KMS-11 (cell line): Measurements from ENCODE around the gene KIF3B.
"Not testable (repeated sequence)": the region's sequence is repeated elsewhere in the genome, so short reads cannot be mapped to it uniquely, and the experiment has no call there.

Experiments used
- H2AFZ ChIP-seq: fragments of 200-600 bp; sonication (generic); 2 replicates; pipeline ENCODE4 v1.6.1; 2016; ENCODE audit warnings: antibody characterized with exemption, mixed run types, low read depth
- H3K27ac ChIP-seq: fragments of 200-600 bp; sonication (generic); 2 replicates; pipeline ENCODE4 v1.6.1; 2016; ENCODE audit warnings: mild to moderate bottlenecking, mixed run types
- H3K27me3 ChIP-seq: fragments of 200-600 bp; sonication (generic); 2 replicates; pipeline ENCODE4 v1.6.1; 2017; ENCODE audit warnings: mild to moderate bottlenecking, low read depth, mixed run types, moderate library complexity; ENCODE audit not compliant: insufficient read depth
- H3K36me3 ChIP-seq: fragments of 200-600 bp; sonication (generic); 2 replicates; pipeline ENCODE4 v1.6.1; 2017; ENCODE audit warnings: mild to moderate bottlenecking, mixed run types; ENCODE audit not compliant: insufficient read depth
- H3K4me1 ChIP-seq: fragments of 200-600 bp; sonication (generic); 2 replicates; pipeline ENCODE4 v1.6.1; 2016; ENCODE audit warnings: mild to moderate bottlenecking, low read depth, mixed run types; ENCODE audit not compliant: poor library complexity, severe bottlenecking
- H3K4me2 ChIP-seq: fragments of 200-600 bp; sonication (generic); 2 replicates; pipeline ENCODE4 v1.7.0; 2016; ENCODE audit warnings: mild to moderate bottlenecking, mixed run types
- H3K4me3 ChIP-seq: fragments of 200-600 bp; sonication (generic); IDR thresholded peaks from 2 replicates; pipeline ENCODE4 v1.6.1; 2017; ENCODE audit warnings: low read depth, low read length, mixed read lengths; ENCODE audit not compliant: insufficient read depth
- H3K79me2 ChIP-seq: fragments of 200-600 bp; sonication (generic); 2 replicates; pipeline ENCODE4 v1.6.1; 2016; ENCODE audit warnings: low read depth, mixed run types; ENCODE audit not compliant: insufficient read depth
- H3K9ac ChIP-seq: fragments of 200-600 bp; sonication (generic); 2 replicates; pipeline ENCODE4 v1.6.1; 2016; ENCODE audit warnings: mild to moderate bottlenecking, mixed run types
- H4K20me1 ChIP-seq: fragments of 200-600 bp; sonication (generic); 2 replicates; pipeline ENCODE4 v1.6.1; 2016; ENCODE audit warnings: mild to moderate bottlenecking, mixed run types; ENCODE audit not compliant: insufficient read depth
- CTCF ChIP-seq: fragments of 200-600 bp; sonication (generic); conservative IDR thresholded peaks from 2 replicates; pipeline ENCODE4 v1.6.1; 2017; ENCODE audit warnings: low read depth, mild to moderate bottlenecking, antibody characterized with exemption, low read length, moderate library complexity, mixed read lengths

The KIF3B gene

GRCh38 chr20:32244150-32244823, 33.2 kb upstream of the KIF3B start:
- Histone ChIP-seq H3K4me3 (no peak overlapping the region), H3K79me2 (no peaks in the 10 kb centered on the region), H3K36me3 (no peaks in the 10 kb centered on the region), H3K4me2 (no peak overlapping the region), H3K4me1 (no peaks in the 10 kb centered on the region), H3K9ac (no peak overlapping the region), H3K27me3 (no peaks in the 10 kb centered on the region), H2AFZ (no peak overlapping the region), H4K20me1 (no peaks in the 10 kb centered on the region), H3K27ac (no peak overlapping the region)
- TF ChIP-seq CTCF = no peak

- Histone ChIP-seq H3K4me2 (no peak overlapping the region), H4K20me1 (no peaks in the 10 kb centered on the region), H3K27me3 (no peaks in the 10 kb centered on the region), H3K79me2 (no peaks in the 10 kb centered on the region), H3K4me1 (no peaks in the 10 kb centered on the region), H3K36me3 (no peaks in the 10 kb centered on the region), H3K9ac (no peak overlapping the region), H3K27ac (no peak overlapping the region), H3K4me3 (no peak overlapping the region), H2AFZ (no peak overlapping the region)
- no peak for TF ChIP-seq CTCF
These were observed 32.5 kb upstream of the KIF3B start for GRCh38 chr20:32244959-32245358.

GRCh38 chr20:32246208-32246607, 31.2 kb upstream of the KIF3B start:
- not testable (repeated sequence) for H3K27me3 ChIP-seq, H3K79me2 ChIP-seq, H3K36me3 ChIP-seq, H3K4me2 ChIP-seq, H3K9ac ChIP-seq, H3K27ac ChIP-seq, H3K4me3 ChIP-seq, H2AFZ ChIP-seq, H4K20me1 ChIP-seq, H3K4me1 ChIP-seq

GRCh38 chr20:32248043-32248442, 29.4 kb upstream of the KIF3B start:
- Histone ChIP-seq H2AFZ (no peak overlapping the region), H3K27ac (no peak overlapping the region), H3K79me2 (no peaks in the 10 kb centered on the region), H3K27me3 (no peaks in the 10 kb centered on the region), H3K9ac (no peak overlapping the region), H4K20me1 (no peaks in the 10 kb centered on the region), H3K36me3 (no peaks in the 10 kb centered on the region), H3K4me1 (no peaks in the 10 kb centered on the region), H3K4me3 (no peak overlapping the region), H3K4me2 (no peak overlapping the region)
- no peak for TF ChIP-seq CTCF

GRCh38 chr20:32249030-32249738, 28.3 kb upstream of the KIF3B start:
- Histone ChIP-seq H3K4me2 (no peak overlapping the region), H3K79me2 (no peaks in the 10 kb centered on the region), H3K9ac (no peak overlapping the region), H3K27me3 (no peaks in the 10 kb centered on the region), H3K36me3 (no peaks in the 10 kb centered on the region), H4K20me1 (no peaks in the 10 kb centered on the region), H3K4me1 (no peaks in the 10 kb centered on the region), H3K27ac (no peak overlapping the region), H3K4me3 (no peak overlapping the region), H2AFZ (no peak overlapping the region)
- no peak for TF ChIP-seq CTCF
